ENCODE results near the gene DEPDC5.
A peak's percentile ranks its signal among the peaks of the same experiment; 100 is the strongest.

Gene DEPDC5

GRCh38 chr22:31927562-31927961 lies 173.7 kb downstream of the DEPDC5 start:
- DNase-seq = no peak

GRCh38 chr22:31929167-31929930 lies 175.5 kb downstream of the DEPDC5 start:
- no peak for DNase-seq

- no peak for DNase-seq
Observed at GRCh38 chr22:31932863-31933262, 179.0 kb downstream of the DEPDC5 start.

GRCh38 chr22:31933406-31933805 lies 179.6 kb downstream of the DEPDC5 start:
- no peak for DNase-seq

GRCh38 chr22:31933816-31934482 lies 180.1 kb downstream of the DEPDC5 start:
- no peak for DNase-seq

GRCh38 chr22:31935961-31936635 lies 182.3 kb downstream of the DEPDC5 start:
- no peak for DNase-seq

- no peak for DNase-seq
Observed at GRCh38 chr22:31937341-31937740, 183.5 kb downstream of the DEPDC5 start.

- DNase-seq = no peak
Observed at GRCh38 chr22:31938296-31938695, 184.5 kb downstream of the DEPDC5 start.

GRCh38 chr22:31940506-31940905 lies 186.7 kb downstream of the DEPDC5 start:
- no peak for DNase-seq

- no peak for DNase-seq
Observed at GRCh38 chr22:31942091-31942490, 188.3 kb downstream of the DEPDC5 start.

GRCh38 chr22:31943206-31943977 lies 189.6 kb downstream of the DEPDC5 start:
- DNase-seq = no peak

- peak; percentile 89 for DNase-seq
Observed at GRCh38 chr22:31943978-31944699, 190.3 kb downstream of the DEPDC5 start, which contains the start of gene YWHAH. Gene YWHAH, plus strand, starts transcription at chr22:31944535. Its CDS starts 199 bp downstream, at chr22:31944734.

- DNase-seq = peak; percentile 54
Observed at GRCh38 chr22:31944700-31945442, 191.1 kb downstream of the DEPDC5 start.

- peak; percentile 16 for DNase-seq
Observed at GRCh38 chr22:31945443-31945855, 191.6 kb downstream of the DEPDC5 start.

- DNase-seq = no peak
Observed at GRCh38 chr22:31945971-31946680, 192.3 kb downstream of the DEPDC5 start.

- DNase-seq = peak; percentile 56
Observed at GRCh38 chr22:31947296-31947695, 193.5 kb downstream of the DEPDC5 start.

GRCh38 chr22:31948002-31948401 lies 194.2 kb downstream of the DEPDC5 start:
- no peak for DNase-seq

GRCh38 chr22:31950226-31950625 lies 196.4 kb downstream of the DEPDC5 start:
- no peak for DNase-seq

GRCh38 chr22:31951194-31952093 lies 197.6 kb downstream of the DEPDC5 start:
- DNase-seq = peak; percentile 8

GRCh38 chr22:31952094-31952401 lies 198.2 kb downstream of the DEPDC5 start:
- no peak for DNase-seq
